Measurements from ENCODE around the gene IDUA.

GRCh38 chr4:1030559-1030958 is 43.7 kb downstream of the IDUA start:
- TF ChIP-seq, protein P1, sequence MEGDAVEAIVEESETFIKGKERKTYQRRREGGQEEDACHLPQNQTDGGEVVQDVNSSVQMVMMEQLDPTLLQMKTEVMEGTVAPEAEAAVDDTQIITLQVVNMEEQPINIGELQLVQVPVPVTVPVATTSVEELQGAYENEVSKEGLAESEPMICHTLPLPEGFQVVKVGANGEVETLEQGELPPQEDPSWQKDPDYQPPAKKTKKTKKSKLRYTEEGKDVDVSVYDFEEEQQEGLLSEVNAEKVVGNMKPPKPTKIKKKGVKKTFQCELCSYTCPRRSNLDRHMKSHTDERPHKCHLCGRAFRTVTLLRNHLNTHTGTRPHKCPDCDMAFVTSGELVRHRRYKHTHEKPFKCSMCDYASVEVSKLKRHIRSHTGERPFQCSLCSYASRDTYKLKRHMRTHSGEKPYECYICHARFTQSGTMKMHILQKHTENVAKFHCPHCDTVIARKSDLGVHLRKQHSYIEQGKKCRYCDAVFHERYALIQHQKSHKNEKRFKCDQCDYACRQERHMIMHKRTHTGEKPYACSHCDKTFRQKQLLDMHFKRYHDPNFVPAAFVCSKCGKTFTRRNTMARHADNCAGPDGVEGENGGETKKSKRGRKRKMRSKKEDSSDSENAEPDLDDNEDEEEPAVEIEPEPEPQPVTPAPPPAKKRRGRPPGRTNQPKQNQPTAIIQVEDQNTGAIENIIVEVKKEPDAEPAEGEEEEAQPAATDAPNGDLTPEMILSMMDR (conservative IDR thresholded peaks at IDR 0.05), result no peak
- no peak for TF ChIP-seq EZH2 (IDR thresholded peaks at IDR 0.05; ENCODE audit: low read depth)
